Measurements from ENCODE around the gene GPRC6A. TPM values are rescaled to one million over a fixed set of nuclear protein-coding genes. Genes with fewer than 3 reads are reported as not detected.

Gene GPRC6A
- total and polyA plus RNA-seq, 11 donors: not detected

DNA sequence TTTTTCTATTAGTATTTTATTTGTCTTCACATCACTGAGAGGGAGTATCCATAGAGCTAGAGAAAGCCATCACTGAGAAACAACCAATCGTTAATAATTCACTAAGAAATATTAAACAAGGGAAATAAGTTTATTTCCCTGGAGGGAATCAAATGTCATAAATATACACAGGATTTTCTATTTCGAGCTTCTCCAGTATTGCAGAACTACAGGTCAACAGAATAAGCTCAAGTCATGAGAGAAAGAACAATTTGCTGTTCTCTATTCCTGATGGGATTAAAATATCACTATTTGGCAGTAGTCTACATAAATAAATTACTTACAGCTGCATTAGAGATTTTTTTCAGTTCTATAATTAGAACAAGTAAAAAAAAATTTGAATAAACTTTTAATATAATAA lies 61.2 kb downstream of the GPRC6A start:
- TF ChIP-seq POLR2A (IDR thresholded peaks at IDR 0.05): no peak
- no peak for TF ChIP-seq CTCF (IDR thresholded peaks at IDR 0.05)
- no peaks in the 10 kb centered on the region for H3K9me3 ChIP-seq
- peaks cover 0 to 25% (median 6%) of the 10 kb centered on the region in 12 donors for H3K4me1 ChIP-seq
- DNase-seq (no peak), ATAC-seq (peak in 2 of 4 donors; percentile 44 to 51)
- no peak overlapping the region for H3K4me3 ChIP-seq
- peak overlapping the region in 2 of 12 donors; percentile 15 to 18 for H3K27ac ChIP-seq
- intact Hi-C loops (cut with DNase I): no loop called here
- no peaks in the 10 kb centered on the region for H3K36me3 ChIP-seq
- 52 to 68% (median 58%) methylated on average over 2 of the region's 2 CpGs for WGBS, 4 donors
- peaks cover 0 to 49% (median 19%) of the 10 kb centered on the region in 9 donors for H3K27me3 ChIP-seq

DNA sequence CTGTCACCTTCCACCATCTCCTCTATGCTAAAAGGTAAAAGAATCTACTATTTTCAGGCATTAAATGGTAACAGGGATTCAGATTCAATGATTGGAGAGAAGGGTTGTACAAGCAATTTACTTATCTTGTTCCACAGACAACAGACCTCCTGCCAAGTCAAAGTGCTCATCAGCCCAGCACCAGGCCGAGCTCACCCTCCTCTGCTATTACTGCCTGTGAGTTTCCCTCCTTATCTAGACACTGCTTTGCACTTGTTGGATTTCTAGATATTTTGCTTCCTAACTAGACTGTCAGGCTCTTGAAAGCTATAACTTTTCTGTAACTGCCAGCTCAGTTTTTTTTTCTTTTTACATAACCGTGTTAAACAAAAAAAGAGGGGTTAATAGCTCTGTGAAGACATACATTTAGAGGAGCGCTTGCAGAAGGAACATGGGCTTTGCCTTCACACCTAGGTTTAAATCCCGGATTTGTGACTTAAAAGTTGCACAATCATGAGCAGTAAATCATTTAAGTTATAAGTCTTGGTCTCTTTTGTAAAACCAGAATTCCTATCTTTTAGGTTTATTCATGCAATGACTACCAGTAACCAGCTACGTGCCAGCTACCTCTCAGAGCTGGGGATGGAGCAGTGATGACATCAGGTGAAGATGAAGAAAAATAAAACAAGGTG lies 62.2 kb downstream of the GPRC6A start:
- peak overlapping the region in 6 of 12 donors; percentile 1 to 54 (median 20) for H3K27ac ChIP-seq

GRCh38 chr6:116764961-116765841 lies 63.7 kb downstream of the GPRC6A start, which contains the start of gene FAM162B:
TSS of gene FAM162B (minus strand) at chr6:116765719. CDS start at chr6:116765576, 143 bp downstream.
- ATAC-seq (peak; percentile 51 to 90 (median 83)), DNase-seq (peak; percentile 72 to 87 (median 78))
- peaks cover 0 to 25% (median 6%) of the 10 kb centered on the region in 12 donors for H3K4me1 ChIP-seq
- intact Hi-C loops (cut with DNase I): no loop called here
- peaks cover 0 to under 1% (median 0%) of the 10 kb centered on the region in 9 donors for H3K36me3 ChIP-seq
- 1 to 2% (median 1%) methylated on average over 56 to 89 of the region's 89 CpGs for WGBS, 4 donors
- H3K4me3 ChIP-seq: peak within 1 kb of the TSS; percentile 34 to 73 (median 60)
- peaks cover 0 to 57% (median 19%) of the 10 kb centered on the region in 9 donors for H3K27me3 ChIP-seq
- H3K9me3 ChIP-seq: no peaks in the 10 kb centered on the region
- peak within 1 kb of the TSS in 11 of 12 donors; percentile 33 to 82 (median 64) for H3K27ac ChIP-seq
- TF ChIP-seq CTCF (IDR thresholded peaks at IDR 0.05) (peak in 1 of 12 donors; percentile 6), POLR2A (IDR thresholded peaks at IDR 0.05) (no peak)

More for the DNA sequence above, 62.2 kb downstream of the GPRC6A start:
- peaks cover 0 to 25% (median 6%) of the 10 kb centered on the region in 12 donors for H3K4me1 ChIP-seq
- no peak for ATAC-seq
- no peak for DNase-seq
- no peak overlapping the region for H3K4me3 ChIP-seq
- 74 to 80% (median 77%) methylated on average over 5 of the region's 5 CpGs for WGBS, 4 donors
- intact Hi-C loops (cut with DNase I): no loop called here
- TF ChIP-seq CTCF (IDR thresholded peaks at IDR 0.05) (no peak), POLR2A (IDR thresholded peaks at IDR 0.05) (no peak)
- H3K27me3 ChIP-seq: peaks cover 0 to 57% (median 19%) of the 10 kb centered on the region in 9 donors
- H3K9me3 ChIP-seq: no peaks in the 10 kb centered on the region
- H3K36me3 ChIP-seq: no peaks in the 10 kb centered on the region

DNA sequence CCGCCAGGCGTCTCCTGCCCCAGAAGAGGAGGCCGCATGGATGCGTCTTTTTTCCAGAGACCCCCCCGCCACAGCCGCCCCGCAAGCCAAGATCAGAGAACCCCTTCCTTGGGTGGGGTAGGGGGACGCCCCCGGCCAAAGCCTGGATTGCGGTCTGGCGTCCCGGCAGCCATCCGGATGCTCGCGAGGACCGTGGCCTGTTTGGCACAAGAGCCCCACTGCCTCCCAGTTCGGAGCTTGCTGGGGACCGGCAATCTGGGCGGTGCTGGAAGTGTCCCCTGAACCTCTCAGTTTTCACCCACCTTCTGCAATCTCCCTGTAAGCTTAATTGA lies 64.3 kb downstream of the GPRC6A start:
- H3K27me3 ChIP-seq: peaks cover 0 to 57% (median 19%) of the 10 kb centered on the region in 9 donors
- peak in 3 of 4 donors; percentile 13 to 41 (median 38) for ATAC-seq
- TF ChIP-seq CTCF (IDR thresholded peaks at IDR 0.05): no peak
- peaks cover 0 to 25% (median 6%) of the 10 kb centered on the region in 12 donors for H3K4me1 ChIP-seq
- H3K36me3 ChIP-seq: peaks cover 0 to 6% (median 0%) of the 10 kb centered on the region in 9 donors
- H3K9me3 ChIP-seq: no peaks in the 10 kb centered on the region
- DNase-seq: peak in 4 of 5 donors; percentile 11 to 72 (median 22)
- intact Hi-C loops (cut with DNase I): no loop called here
- WGBS, 4 donors: 19 to 30% (median 21%) methylated on average over 15 to 19 of the region's 19 CpGs
- H3K4me3 ChIP-seq: peak overlapping the region; percentile 34 to 73 (median 60)
- H3K27ac ChIP-seq: peak overlapping the region in 9 of 12 donors; percentile 7 to 82 (median 64)

Measured in heart left ventricle (tissue), 16 donors.